Pancreas (tissue), 10 donors: ENCODE data around the gene CSTPP1. TPM values are rescaled to one million over a fixed set of nuclear protein-coding genes. Genes with fewer than 3 reads are reported as not detected.
A peak's percentile ranks its signal among the peaks of the same experiment; 100 is the strongest.
"Not testable (repeated sequence)": the region's sequence is repeated elsewhere in the genome, so short reads cannot be mapped to it uniquely, and the experiment has no call there.

Experiments
- ATAC-seq, 4 donors: fragments of 200-7000 bp; cut with Tn5 transposase; one replicate each; pipeline versions ENCODE4 v1.8.0 to v1.9.1; 2020; ENCODE audit warnings: mild to moderate bottlenecking in 4 of 4, moderate library complexity in 4 of 4
- DNase-seq, 6 donors: peaks; one replicate each; pipeline ENCODE4 v3.0.0-alpha.2; 2020
- FAIRE-seq: peaks from 2 replicates; lab custom pipeline; 2012; peaks lifted over from hg19 to GRCh38; lab: Jason Lieb, UNC
- H3K27ac ChIP-seq, 4 donors: fragments of 200-600 bp; sonication (generic); 1 replicate in 3 of 4; 2 replicates in 1 of 4; pipeline versions ENCODE4 v1.5.0 to v1.8.0; 2020
- H3K27me3 ChIP-seq, 4 donors: fragments of 200-600 bp; one replicate each; pipeline ENCODE4 v1.8.0; 2021
- H3K36me3 ChIP-seq, 3 donors: fragments of 200-600 bp; sonication (generic) in 1 of 3; one replicate each; pipeline versions ENCODE4 v1.5.0 to v1.8.0; 2020 to 2021
- H3K4me1 ChIP-seq, 3 donors: fragments of 200-600 bp; one replicate each; pipeline ENCODE4 v1.8.0; 2021
- H3K4me3 ChIP-seq, 4 donors: fragments of 200-600 bp; sonication (generic) in 2 of 4; one replicate each; pipeline versions ENCODE4 v1.5.0 to v1.8.0; 2020 to 2021
- H3K9me3 ChIP-seq, 4 donors: fragments of 200-600 bp; one replicate each; pipeline ENCODE4 v1.8.0; 2021
- CTCF ChIP-seq, 4 donors: fragments of 200-600 bp; sonication (generic) in 3 of 4; IDR thresholded peaks; one replicate each; pipeline versions ENCODE4 v1.5.0 to v1.8.0; 2021; ENCODE audit warnings: antibody characterized with exemption in 4 of 4
- WGBS, 2 donors: extraction: QIAGEN DNeasy Blood & Tissue Kit; methylation state at CpG; one replicate each; pipeline ENCODE4 v1.1.7; 2013; 5-methylcytosine and 5-hydroxymethylcytosine counted together
- intact Hi-C, 3 donors: fragments of 100-400 bp; cut with DNase I; formaldehyde crosslinking; loops; one replicate each; pipeline versions ENCODE4 v1.11.1 to v1.14.2; 2022
- polyA plus RNA-seq, 2 donors: library from polyadenylated mRNA; stranded (reverse); fragments of 200-250 nt; gene quantifications; one replicate each; pipeline ENCODE4 v1.2.3, GENCODE V29; 2013
- total RNA-seq, 6 donors: library from RNA; stranded (reverse); fragmentation: NEBNext Ultra II Directional in 4 of 6; extraction: Animal tissue kit (Norgen Biotek cat#: 25700) in 4 of 6; gene quantifications; one replicate each; pipeline versions ENCODE4 v1.2.1 to v1.2.4, GENCODE V29; 2021 to 2023
- donor health status: healthy with polysubstance abuse.
- donor health status: DM: no; HTN: no; CAD: no; lungs with moderate emphysema.
- donor health status: DM: no; HTN: no; CAD: no.
- donor health status: control.
- donor health status: control.
- donor health status: Bipolar disorder and iron deficiency.
- donor health status: DM: yes; HTN: yes; CAD: no.
- donor health status: DM: no; HTN: no; CAD: no.
- donor health status: DM: no; HTN: no; CAD: no.
- donor health status: DM: yes; HTN: yes; CAD: no.

Gene CSTPP1
- total and polyA plus RNA-seq, 8 donors, result 9.7 to 23.6 (median 14.0) TPM

GRCh38 chr11:46917762-46918082 lies 18.8 kb upstream of the CSTPP1 start:
- no peaks in the 10 kb centered on the region for H3K9me3 ChIP-seq
- peak overlapping the region; percentile 61 to 79 (median 63) for H3K4me3 ChIP-seq
- H3K4me1 ChIP-seq, result peaks cover 0 to 4% (median 0%) of the 10 kb centered on the region in 3 donors
- no peak for TF ChIP-seq CTCF (IDR thresholded peaks at IDR 0.05)
- WGBS, 2 donors, result 1% methylated on average over 17 to 22 of the region's 22 CpGs
- intact Hi-C loops, result no loop called here
- no peak for FAIRE-seq
- H3K36me3 ChIP-seq, result no peaks in the 10 kb centered on the region
- no peaks in the 10 kb centered on the region for H3K27me3 ChIP-seq
- DNase-seq, result no peak
- peak in 1 of 4 donors; percentile 4 for ATAC-seq
- H3K27ac ChIP-seq, result no peak overlapping the region

- no peaks in the 10 kb centered on the region for H3K9me3 ChIP-seq
- H3K27me3 ChIP-seq, result no peaks in the 10 kb centered on the region
- peak within 1 kb of the TSS; percentile 61 to 79 (median 63) for H3K4me3 ChIP-seq
- TF ChIP-seq CTCF (IDR thresholded peaks at IDR 0.05), result no peak
- ATAC-seq, result peak; percentile 57 to 76 (median 68)
- 1 to 2% methylated on average over 45 to 97 of the region's 97 CpGs for WGBS, 2 donors
- no peaks in the 10 kb centered on the region for H3K36me3 ChIP-seq
- H3K27ac ChIP-seq, result peak within 1 kb of the TSS in 3 of 4 donors; percentile 16 to 40 (median 26)
- intact Hi-C loops, result no loop called here
- peak; percentile 41 to 87 (median 69) for DNase-seq
- peaks cover 0 to 4% (median 0%) of the 10 kb centered on the region in 3 donors for H3K4me1 ChIP-seq
- FAIRE-seq, result no peak
These were observed 18.3 kb upstream of the CSTPP1 start, which contains the start of gene LRP4 for GRCh38 chr11:46918083-46918787. LRP4 (minus strand) TSS chr11:46918550; CDS start chr11:46918379, 171 bp downstream.

- DNase-seq (no peak), ATAC-seq (peak; percentile 1 to 7 (median 3)), FAIRE-seq (no peak)
- H3K4me1 ChIP-seq, result peaks cover 0 to 4% (median 0%) of the 10 kb centered on the region in 3 donors
- no peaks in the 10 kb centered on the region for H3K9me3 ChIP-seq
- WGBS, 2 donors, result 31 to 34% methylated on average over 17 of the region's 17 CpGs
- TF ChIP-seq CTCF (IDR thresholded peaks at IDR 0.05), result no peak
- peak overlapping the region in 2 of 4 donors; percentile 62 to 79 for H3K4me3 ChIP-seq
- intact Hi-C loops, result no loop called here
- no peaks in the 10 kb centered on the region for H3K27me3 ChIP-seq
- H3K36me3 ChIP-seq, result no peaks in the 10 kb centered on the region
- H3K27ac ChIP-seq, result peak overlapping the region in 2 of 4 donors; percentile 26 to 40
These were observed 17.6 kb upstream of the CSTPP1 start for GRCh38 chr11:46918788-46919513.

GRCh38 chr11:46920755-46921154 lies 15.8 kb upstream of the CSTPP1 start:
- WGBS, 2 donors, result 76 to 83% methylated on average over 4 of the region's 4 CpGs

GRCh38 chr11:46927928-46928327 lies 8.6 kb upstream of the CSTPP1 start:
- H3K4me1 ChIP-seq, result peaks cover 0 to 11% (median 0%) of the 10 kb centered on the region in 3 donors
- H3K36me3 ChIP-seq, H3K27me3 ChIP-seq, H3K9me3 ChIP-seq, intact Hi-C loops, FAIRE-seq, H3K27ac ChIP-seq, H3K4me3 ChIP-seq, DNase-seq, ATAC-seq: not testable (repeated sequence)
- 80 to 89% methylated on average over 4 of the region's 4 CpGs for WGBS, 2 donors

More at GRCh38 chr11:46920755-46921154, 15.8 kb upstream of the CSTPP1 start:
- Histone ChIP-seq H3K9me3 (no peaks in the 10 kb centered on the region), H3K4me3 (no peak overlapping the region), H3K36me3 (no peaks in the 10 kb centered on the region), H3K27me3 (no peaks in the 10 kb centered on the region), H3K4me1 (peaks cover 0 to 4% (median 0%) of the 10 kb centered on the region in 3 donors), H3K27ac (no peak overlapping the region)
- ATAC-seq (peak in 1 of 4 donors; percentile 4), FAIRE-seq (no peak), DNase-seq (no peak)
- no peak for TF ChIP-seq CTCF (IDR thresholded peaks at IDR 0.05)
- intact Hi-C loops, result no loop called here

GRCh38 chr11:46928701-46929100 lies 7.9 kb upstream of the CSTPP1 start:
- intact Hi-C loops, H3K9me3 ChIP-seq, H3K27me3 ChIP-seq, H3K4me3 ChIP-seq, H3K27ac ChIP-seq, FAIRE-seq, ATAC-seq, H3K36me3 ChIP-seq, DNase-seq: not testable (repeated sequence)
- WGBS, 2 donors, result 48 to 59% methylated on average over 1 of the region's 1 CpG
- peaks cover 0 to 11% (median 0%) of the 10 kb centered on the region in 3 donors for H3K4me1 ChIP-seq
